ENCODE data around the gene MECR. TPM values are rescaled to one million over a fixed set of nuclear protein-coding genes. Genes with fewer than 3 reads are reported as not detected.
A peak's percentile ranks its signal among the peaks of the same experiment; 100 is the strongest.

The MECR gene
- total and polyA plus RNA-seq, 8 donors, result 8.9 to 47.8 (median 17.8) TPM

DNA sequence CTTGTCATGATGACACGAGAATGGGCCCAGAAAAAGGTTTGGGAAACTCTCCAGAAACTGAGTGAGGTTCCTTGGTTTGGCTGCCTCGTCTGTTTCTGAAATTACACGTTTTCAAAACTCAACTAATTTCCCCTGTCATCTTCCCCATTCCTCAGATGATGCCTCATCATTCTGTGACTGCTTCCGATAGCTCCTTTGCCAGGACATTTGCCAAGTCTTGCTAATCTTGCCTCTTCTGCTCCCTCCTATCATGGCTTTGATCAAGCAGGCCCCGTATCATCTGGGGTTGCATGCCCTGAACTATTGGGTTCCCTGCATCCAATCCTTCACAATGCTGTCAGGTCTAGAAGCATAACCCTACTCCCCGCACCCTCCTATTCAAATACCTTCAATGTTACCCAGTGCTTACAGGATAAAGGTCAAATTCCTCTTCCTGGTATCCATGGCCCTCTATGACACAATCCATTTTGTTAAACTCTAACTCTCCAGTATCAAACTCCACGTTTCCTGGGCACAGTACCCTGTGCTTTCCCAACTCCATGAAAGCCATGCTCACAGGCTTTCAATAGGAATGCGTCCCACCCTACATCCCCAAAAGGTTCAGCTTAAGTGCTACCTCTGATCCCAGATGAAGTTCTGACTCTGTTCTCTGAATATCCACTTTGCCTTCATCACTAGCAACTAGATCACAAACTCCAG lies 84.8 kb downstream of the MECR start:
- 63 to 67% (median 64%) methylated on average over 8 of the region's 8 CpGs for WGBS, 5 donors
- no peak overlapping the region for H3K4me3 ChIP-seq
- peak; percentile 20 to 62 for DNase-seq
- peaks cover 55 to 78% (median 76%) of the 10 kb centered on the region in 4 donors for H3K36me3 ChIP-seq
- H3K27ac ChIP-seq, result no peak overlapping the region
- peak in 1 of 3 donors; percentile 15 for TF ChIP-seq POLR2AphosphoS5 (IDR thresholded peaks at IDR 0.05)
- TF ChIP-seq EP300 (IDR thresholded peaks at IDR 0.05), result no peak
- intact Hi-C loops (cut with DNase I; ENCODE audit: low total_unique reads), result no loop called here
- no peaks in the 10 kb centered on the region for H3K9me3 ChIP-seq
- H3K4me1 ChIP-seq, result peaks cover 0 to 11% (median 4%) of the 10 kb centered on the region in 4 donors
- H3K27me3 ChIP-seq, result no peaks in the 10 kb centered on the region

DNA sequence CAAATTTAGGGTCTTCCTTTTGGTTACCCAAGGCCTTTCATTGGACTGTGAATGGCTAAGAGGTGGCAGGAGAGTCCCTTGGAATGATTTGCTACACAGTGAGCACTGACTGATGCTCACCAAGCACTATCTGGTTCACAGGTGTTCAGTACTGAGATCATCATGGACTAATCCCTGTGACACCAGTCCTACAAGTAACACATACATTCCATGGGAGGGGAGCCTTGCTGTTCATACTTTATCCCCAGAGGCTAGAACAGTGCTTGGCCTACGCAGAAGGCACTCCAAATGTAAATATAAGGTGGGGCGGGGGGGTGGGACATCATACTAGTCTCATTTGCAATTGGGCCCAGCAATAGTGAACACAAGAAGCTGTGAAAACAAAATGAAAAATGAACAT lies 86.6 kb downstream of the MECR start:
- TF ChIP-seq POLR2AphosphoS5 (IDR thresholded peaks at IDR 0.05) (no peak), POLR2A (IDR thresholded peaks at IDR 0.05) (no peak), EP300 (IDR thresholded peaks at IDR 0.05) (no peak)
- TF ChIP-seq, protein P1, sequence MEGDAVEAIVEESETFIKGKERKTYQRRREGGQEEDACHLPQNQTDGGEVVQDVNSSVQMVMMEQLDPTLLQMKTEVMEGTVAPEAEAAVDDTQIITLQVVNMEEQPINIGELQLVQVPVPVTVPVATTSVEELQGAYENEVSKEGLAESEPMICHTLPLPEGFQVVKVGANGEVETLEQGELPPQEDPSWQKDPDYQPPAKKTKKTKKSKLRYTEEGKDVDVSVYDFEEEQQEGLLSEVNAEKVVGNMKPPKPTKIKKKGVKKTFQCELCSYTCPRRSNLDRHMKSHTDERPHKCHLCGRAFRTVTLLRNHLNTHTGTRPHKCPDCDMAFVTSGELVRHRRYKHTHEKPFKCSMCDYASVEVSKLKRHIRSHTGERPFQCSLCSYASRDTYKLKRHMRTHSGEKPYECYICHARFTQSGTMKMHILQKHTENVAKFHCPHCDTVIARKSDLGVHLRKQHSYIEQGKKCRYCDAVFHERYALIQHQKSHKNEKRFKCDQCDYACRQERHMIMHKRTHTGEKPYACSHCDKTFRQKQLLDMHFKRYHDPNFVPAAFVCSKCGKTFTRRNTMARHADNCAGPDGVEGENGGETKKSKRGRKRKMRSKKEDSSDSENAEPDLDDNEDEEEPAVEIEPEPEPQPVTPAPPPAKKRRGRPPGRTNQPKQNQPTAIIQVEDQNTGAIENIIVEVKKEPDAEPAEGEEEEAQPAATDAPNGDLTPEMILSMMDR (IDR thresholded peaks at IDR 0.05), result no peak
- WGBS, 5 donors, result 84 to 98% (median 93%) methylated on average over 2 of the region's 2 CpGs

DNA sequence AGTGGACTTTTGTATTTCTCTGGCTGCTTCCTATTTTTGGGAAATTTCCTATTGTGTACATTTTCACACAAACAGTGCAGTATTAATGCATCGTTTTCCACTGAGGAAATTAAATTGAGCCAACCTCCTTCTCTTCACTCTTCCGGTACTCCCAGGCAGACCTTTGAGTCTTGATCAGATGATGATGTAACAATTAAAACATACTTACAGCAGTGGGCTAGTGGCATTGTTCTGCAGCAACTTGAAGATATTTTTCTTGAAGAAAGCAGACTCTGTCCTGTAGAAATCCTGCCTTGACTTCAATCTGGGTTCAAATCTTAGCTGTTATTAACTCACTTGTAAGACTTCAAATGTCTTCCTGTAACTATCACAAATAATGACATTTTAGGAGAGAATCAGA lies 88.0 kb downstream of the MECR start:
- 82 to 90% (median 87%) methylated on average over 2 of the region's 2 CpGs for WGBS, 5 donors
- Histone ChIP-seq H3K36me3 (peaks cover 24 to 47% (median 44%) of the 10 kb centered on the region in 4 donors), H3K27me3 (no peaks in the 10 kb centered on the region), H3K4me1 (peaks cover 0 to 11% (median 4%) of the 10 kb centered on the region in 4 donors), H3K27ac (no peak overlapping the region), H3K9me3 (no peaks in the 10 kb centered on the region), H3K4me3 (no peak overlapping the region)
- intact Hi-C loops (cut with DNase I; ENCODE audit: low total_unique reads), result no loop called here
- TF ChIP-seq, protein P1 (IDR thresholded peaks at IDR 0.05), result no peak
- TF ChIP-seq EP300 (IDR thresholded peaks at IDR 0.05) (no peak), POLR2A (IDR thresholded peaks at IDR 0.05) (no peak), POLR2AphosphoS5 (IDR thresholded peaks at IDR 0.05) (no peak)
- no peak for DNase-seq

More for the DNA sequence above, 86.6 kb downstream of the MECR start:
- no peak for DNase-seq
- no peak overlapping the region for H3K4me3 ChIP-seq
- intact Hi-C loops (cut with DNase I; ENCODE audit: low total_unique reads), result no loop called here
- H3K27me3 ChIP-seq, result no peaks in the 10 kb centered on the region
- no peaks in the 10 kb centered on the region for H3K9me3 ChIP-seq
- H3K4me1 ChIP-seq, result peaks cover 0 to 11% (median 4%) of the 10 kb centered on the region in 4 donors
- H3K27ac ChIP-seq, result no peak overlapping the region
- peaks cover 38 to 61% (median 59%) of the 10 kb centered on the region in 4 donors for H3K36me3 ChIP-seq

Small RNA genes lying within 50 kb of the gene (small RNA-seq; reads per million reads assigned to genes)
- 0 reads per million in 4 donors for gene RF02271

Other genes starting within 250 kb of the MECR start
- gene TMEM200B, start 107.0 kb downstream of the MECR start, total RNA-seq, result 1 to 10 TPM in 1 of 5 donors, under 1 TPM in 1, not detected in 3; 0.45 to 8.3 TPM
- 1 to 10 TPM; 1.4 to 4.0 (median 2.8) TPM for gene TMEM200B, start 107.0 kb downstream of the MECR start, polyA plus RNA-seq
- 100 to 1,000 TPM in 1 of 5 donors, 10 to 100 TPM in 4; 25.1 to 328 (median 65.8) TPM for gene SRSF4, start 49.0 kb downstream of the MECR start, total RNA-seq
- gene SRSF4, start 49.0 kb downstream of the MECR start, polyA plus RNA-seq, result 10 to 100 TPM; 38.9 to 56.5 (median 49.6) TPM
- 10 to 100 TPM in 2 of 5 donors, 1 to 10 TPM in 2, under 1 TPM in 1; 0.29 to 17.5 (median 8.0) TPM for gene PTPRU, start 5.6 kb upstream of the MECR start, total RNA-seq
- 1 to 10 TPM; 4.9 to 5.4 (median 5.2) TPM for gene PTPRU, start 5.6 kb upstream of the MECR start, polyA plus RNA-seq